Progenitor cell of endocrine pancreas (in vitro differentiated cells): ENCODE data around the gene HLA-A. TPM values are rescaled to one million over a fixed set of nuclear protein-coding genes. Genes with fewer than 3 reads are reported as not detected.
"Not testable (repeated sequence)": the region's sequence is repeated elsewhere in the genome, so short reads cannot be mapped to it uniquely, and the experiment has no call there.

ENCODE experiments used
- DNase-seq: peaks from one replicate; pipeline ENCODE4 v3.0.0; 2021; ENCODE audit warnings: low spot score; ENCODE audit not compliant: unreplicated experiment
- H3K27ac Mint-ChIP-seq: 2 replicates; pipeline ENCODE4 v1.8.0; 2021; ENCODE audit warnings: mild to moderate bottlenecking, moderate library complexity, mixed read lengths
- H3K27me3 Mint-ChIP-seq: 2 replicates; pipeline ENCODE4 v1.8.0; 2021; ENCODE audit warnings: mixed read lengths
- H3K36me3 Mint-ChIP-seq: 2 replicates; pipeline ENCODE4 v1.8.0; 2022; ENCODE audit warnings: mixed read lengths; ENCODE audit not compliant: insufficient read depth
- H3K4me1 Mint-ChIP-seq: 2 replicates; pipeline ENCODE4 v1.8.0; 2021; ENCODE audit warnings: low read depth, mixed read lengths
- H3K4me3 Mint-ChIP-seq: 2 replicates; pipeline ENCODE4 v1.8.0; 2021; ENCODE audit warnings: low read depth, mild to moderate bottlenecking, moderate library complexity, mixed read lengths
- H3K9me3 Mint-ChIP-seq: 2 replicates; pipeline ENCODE4 v1.8.0; 2021; ENCODE audit warnings: low read depth, mixed read lengths
- total RNA-seq: library from RNA; stranded (reverse); gene quantifications from 2 replicates; pipeline ENCODE4 v1.2.1, GENCODE V29; 2021
- TF ChIP-seq, protein P1 (sequence below): fragments of 200-600 bp; sonication (generic); IDR thresholded peaks from one replicate; pipeline ENCODE4 v1.5.0; 2021; ENCODE audit warnings: antibody characterized with exemption, mild to moderate bottlenecking; ENCODE audit not compliant: unreplicated experiment

Gene HLA-A
- total RNA-seq, 1 donor from 2014 or later = 204 TPM

DNA sequence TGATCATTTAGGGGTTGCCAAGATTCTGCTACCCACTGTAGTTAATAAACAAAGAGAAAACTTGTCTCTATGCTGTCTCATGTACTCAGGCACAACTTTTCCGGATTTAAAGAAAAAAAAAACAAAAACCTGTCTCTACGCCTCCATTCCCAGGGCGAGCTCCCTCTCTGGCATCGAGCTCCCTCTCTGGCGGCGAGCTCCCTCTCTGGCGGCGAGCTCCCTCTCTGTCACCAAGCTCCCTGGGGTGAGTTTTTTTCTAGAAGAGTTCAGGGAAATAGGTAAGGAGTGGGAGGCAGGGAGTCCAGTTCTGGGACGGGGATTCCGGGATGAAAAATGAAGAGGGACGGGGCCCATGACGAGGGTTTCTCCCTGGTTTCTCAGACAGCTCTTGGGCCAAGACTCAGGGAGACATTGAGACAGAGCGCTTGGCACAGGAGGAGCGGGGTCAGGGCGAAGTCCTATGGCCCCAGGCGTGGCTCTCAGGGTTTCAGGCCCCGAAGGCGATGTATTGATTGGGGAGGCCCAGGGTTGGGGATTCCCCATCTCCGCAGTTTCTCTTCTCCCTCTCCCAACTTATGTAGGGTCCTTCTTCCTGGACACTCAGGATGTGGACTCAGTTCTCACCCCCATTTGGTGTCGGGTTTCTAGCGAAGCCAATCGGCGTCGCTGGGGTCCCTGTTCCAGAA is 16.5 kb upstream of the HLA-A start:
- Mint-ChIP-seq H3K4me1 (no peaks in the 10 kb centered on the region), H3K36me3 (no peaks in the 10 kb centered on the region), H3K27ac (no peak overlapping the region), H3K27me3 (peaks cover 14% of the 10 kb centered on the region), H3K9me3 (no peaks in the 10 kb centered on the region), H3K4me3 (no peak overlapping the region)
- TF ChIP-seq, protein P1, sequence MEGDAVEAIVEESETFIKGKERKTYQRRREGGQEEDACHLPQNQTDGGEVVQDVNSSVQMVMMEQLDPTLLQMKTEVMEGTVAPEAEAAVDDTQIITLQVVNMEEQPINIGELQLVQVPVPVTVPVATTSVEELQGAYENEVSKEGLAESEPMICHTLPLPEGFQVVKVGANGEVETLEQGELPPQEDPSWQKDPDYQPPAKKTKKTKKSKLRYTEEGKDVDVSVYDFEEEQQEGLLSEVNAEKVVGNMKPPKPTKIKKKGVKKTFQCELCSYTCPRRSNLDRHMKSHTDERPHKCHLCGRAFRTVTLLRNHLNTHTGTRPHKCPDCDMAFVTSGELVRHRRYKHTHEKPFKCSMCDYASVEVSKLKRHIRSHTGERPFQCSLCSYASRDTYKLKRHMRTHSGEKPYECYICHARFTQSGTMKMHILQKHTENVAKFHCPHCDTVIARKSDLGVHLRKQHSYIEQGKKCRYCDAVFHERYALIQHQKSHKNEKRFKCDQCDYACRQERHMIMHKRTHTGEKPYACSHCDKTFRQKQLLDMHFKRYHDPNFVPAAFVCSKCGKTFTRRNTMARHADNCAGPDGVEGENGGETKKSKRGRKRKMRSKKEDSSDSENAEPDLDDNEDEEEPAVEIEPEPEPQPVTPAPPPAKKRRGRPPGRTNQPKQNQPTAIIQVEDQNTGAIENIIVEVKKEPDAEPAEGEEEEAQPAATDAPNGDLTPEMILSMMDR = no peak
- no peak for DNase-seq

DNA sequence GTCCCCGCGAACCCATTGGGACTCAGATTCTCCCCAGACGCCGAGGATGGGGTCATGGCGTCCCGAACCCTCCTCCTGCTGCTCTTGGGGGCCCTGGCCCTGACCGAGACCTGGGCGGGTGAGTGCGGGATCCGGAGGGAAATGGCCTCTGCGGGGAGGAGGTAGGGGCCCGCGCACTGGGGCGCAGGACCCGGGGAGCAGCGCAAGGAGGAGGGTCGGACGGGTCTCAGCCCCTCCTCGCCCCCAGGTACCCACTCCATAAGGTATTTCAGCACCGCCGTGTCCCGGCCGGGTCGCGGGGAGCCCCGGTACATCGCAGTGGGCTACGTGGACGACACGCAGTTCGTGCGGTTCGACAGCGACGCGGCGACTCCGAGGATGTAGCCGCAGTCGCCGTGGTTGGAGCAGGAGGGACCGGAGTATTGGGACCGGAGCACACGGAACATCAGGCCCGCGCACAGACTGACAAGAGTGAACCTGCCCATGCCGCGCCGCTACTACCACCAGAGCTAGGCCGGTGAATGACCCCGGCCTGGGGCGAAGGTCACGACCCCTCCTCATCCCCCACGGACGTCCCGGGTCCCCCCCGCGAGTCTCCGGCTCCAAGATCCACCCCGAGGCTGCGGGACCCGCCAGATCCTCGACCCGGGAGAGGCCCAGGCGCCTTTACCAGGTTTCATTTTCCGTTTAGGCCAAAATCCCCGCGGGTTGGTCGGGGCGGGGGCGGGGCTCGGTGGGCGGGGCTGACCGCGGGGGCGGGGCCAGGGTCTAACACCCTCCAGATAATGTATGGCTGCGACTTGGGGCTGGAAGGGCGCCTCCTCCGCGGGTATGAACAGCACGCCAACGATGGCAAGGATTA is 15.7 kb upstream of the HLA-A start:
- H3K36me3 Mint-ChIP-seq = no peaks in the 10 kb centered on the region
- H3K4me1 Mint-ChIP-seq = no peaks in the 10 kb centered on the region
- peak overlapping the region; percentile 45 for H3K27ac Mint-ChIP-seq
- H3K9me3 Mint-ChIP-seq = no peaks in the 10 kb centered on the region
- no peak for DNase-seq
- H3K4me3 Mint-ChIP-seq = peak overlapping the region; percentile 45
- H3K27me3 Mint-ChIP-seq = peaks cover 11% of the 10 kb centered on the region
- TF ChIP-seq, protein P1 = no peak

DNA sequence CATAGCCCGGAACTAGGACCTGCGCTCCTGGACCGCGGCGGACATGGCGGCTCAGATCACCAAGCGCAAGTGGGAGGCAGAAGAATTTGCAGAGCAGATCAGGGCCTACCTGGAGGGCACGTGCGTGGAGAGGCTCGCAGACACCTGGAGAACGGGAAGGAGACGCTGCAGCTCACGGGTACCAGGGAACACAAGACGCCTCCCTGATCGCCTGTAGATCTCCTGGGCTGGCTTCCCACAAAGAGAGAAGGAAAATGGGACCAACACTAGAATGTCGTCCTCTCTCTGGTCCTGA is 15.1 kb upstream of the HLA-A start:
- Mint-ChIP-seq H3K4me3 (peak overlapping the region; percentile 45), H3K27ac (no peak overlapping the region)

DNA sequence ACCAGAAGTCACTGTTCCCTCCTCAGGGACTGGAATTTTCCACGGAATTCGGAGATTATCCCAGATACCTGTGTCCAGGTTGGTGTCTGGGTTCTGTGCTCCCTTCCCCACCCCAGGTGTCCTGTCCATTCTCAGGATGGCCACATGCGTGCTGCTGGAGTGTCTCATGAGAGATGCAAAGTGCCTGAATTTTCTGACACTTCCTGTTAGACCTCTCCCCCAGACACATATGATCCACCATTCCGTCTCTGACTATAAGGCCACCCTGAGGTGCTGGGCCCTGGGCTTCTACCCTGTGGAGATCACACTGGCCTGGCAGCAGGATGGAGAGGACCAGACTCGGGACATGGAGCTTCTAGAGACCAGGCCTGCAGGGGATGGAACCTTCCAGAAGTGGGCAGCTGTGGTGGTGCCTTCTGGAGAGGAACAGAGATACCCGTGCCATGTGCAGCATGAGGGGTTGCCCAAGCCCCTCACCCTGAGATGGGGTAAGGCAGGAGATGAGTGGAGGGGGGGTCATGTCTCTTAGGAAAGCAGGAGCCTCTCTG is 14.4 kb upstream of the HLA-A start:
- DNase-seq = no peak
- H3K27me3 Mint-ChIP-seq = peaks cover 11% of the 10 kb centered on the region
- no peaks in the 10 kb centered on the region for H3K36me3 Mint-ChIP-seq
- TF ChIP-seq, protein P1 = no peak
- no peaks in the 10 kb centered on the region for H3K9me3 Mint-ChIP-seq
- H3K4me1 Mint-ChIP-seq = no peaks in the 10 kb centered on the region
- H3K4me3 Mint-ChIP-seq = no peak overlapping the region
- H3K27ac Mint-ChIP-seq = no peak overlapping the region

More for the DNA sequence above, 15.1 kb upstream of the HLA-A start:
- no peak for DNase-seq
- Mint-ChIP-seq H3K36me3 (no peaks in the 10 kb centered on the region), H3K27me3 (peaks cover 11% of the 10 kb centered on the region), H3K9me3 (no peaks in the 10 kb centered on the region), H3K4me1 (no peaks in the 10 kb centered on the region)
- TF ChIP-seq, protein P1 = no peak

DNA sequence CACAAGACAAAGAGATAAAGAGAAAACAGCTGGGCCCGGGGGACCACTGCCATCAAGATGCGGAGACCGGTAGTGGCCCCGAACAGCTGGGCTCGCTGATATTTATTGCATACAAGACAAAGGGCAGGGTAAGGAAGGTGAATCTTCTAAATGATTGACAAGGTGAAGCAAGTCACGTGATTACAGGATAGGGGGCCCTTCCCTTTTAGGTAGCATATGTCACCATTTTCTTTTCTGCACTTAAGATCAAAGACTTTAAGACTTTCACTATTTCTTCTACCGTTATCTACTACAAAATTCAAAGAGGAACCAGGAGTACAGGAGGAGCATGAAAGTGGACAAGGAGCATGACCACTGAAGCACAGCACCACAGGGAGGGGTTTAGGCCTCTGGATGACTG is 12.3 kb upstream of the HLA-A start:
- not testable (repeated sequence) for H3K27ac Mint-ChIP-seq, H3K4me1 Mint-ChIP-seq, H3K27me3 Mint-ChIP-seq, H3K4me3 Mint-ChIP-seq, H3K9me3 Mint-ChIP-seq, DNase-seq, H3K36me3 Mint-ChIP-seq
